DMS53 (cell line): ENCODE data around the gene THRB.
A peak's percentile ranks its signal among the peaks of the same experiment; 100 is the strongest.
"Not testable (repeated sequence)": the region's sequence is repeated elsewhere in the genome, so short reads cannot be mapped to it uniquely, and the experiment has no call there.

Source experiments
- DNase-seq: peaks from one replicate; lab custom pipeline; 2025; lab: John Stamatoyannopoulos, UW

The THRB gene

DNA sequence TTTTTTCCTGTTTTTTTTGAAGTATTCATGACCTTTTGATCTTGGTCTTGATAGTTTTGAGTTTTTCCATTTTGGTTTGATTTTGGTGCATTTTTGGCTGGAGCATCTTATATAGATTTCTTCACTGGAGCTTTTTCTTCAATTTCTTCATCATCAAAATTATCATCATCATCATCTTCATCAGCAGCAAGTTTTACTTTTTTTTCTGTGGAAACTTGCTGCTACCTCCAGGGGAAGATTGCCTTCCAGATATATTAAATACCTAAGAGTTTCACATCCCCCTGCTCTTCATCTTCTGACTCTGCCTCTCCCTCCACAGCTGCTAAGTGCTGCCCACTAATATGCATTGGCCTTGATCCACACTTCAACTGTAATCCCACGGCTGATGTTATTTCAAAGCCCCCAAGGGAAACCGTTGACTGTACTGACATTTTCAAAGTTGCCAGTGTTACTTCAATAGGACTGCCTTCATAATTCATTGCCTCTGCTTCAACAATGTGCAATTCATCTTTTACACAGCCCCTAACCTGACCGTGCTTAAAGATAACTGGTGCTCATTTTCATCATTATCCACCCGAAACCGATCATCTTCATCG, 397.9 kb downstream of the THRB start:
- no peak for DNase-seq

DNA sequence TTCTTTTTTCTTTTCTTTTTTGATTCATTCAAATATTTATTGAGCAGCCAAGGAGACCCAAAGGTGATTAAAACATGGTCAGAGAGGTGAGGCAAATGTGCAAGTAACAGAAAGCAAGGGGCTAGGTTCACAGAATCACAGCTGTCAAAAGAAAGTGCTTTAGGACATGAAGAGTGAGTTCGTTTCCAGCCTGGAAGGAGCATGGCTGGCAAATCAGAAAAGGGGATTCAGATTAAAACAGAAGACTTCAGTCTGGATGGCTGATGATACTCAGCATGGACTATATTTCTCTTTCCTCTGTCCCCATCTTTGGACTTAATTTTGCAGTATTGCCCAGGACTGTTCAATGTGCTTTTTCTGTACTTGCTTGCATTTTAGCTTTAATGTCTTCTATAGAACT, 398.4 kb downstream of the THRB start:
- DNase-seq = no peak

GRCh38 chr3:24094818-24095217, 399.8 kb downstream of the THRB start:
- DNase-seq = not testable (repeated sequence)

GRCh38 chr3:24088782-24089181, 405.9 kb downstream of the THRB start:
- peak; percentile 35 for DNase-seq

DNA sequence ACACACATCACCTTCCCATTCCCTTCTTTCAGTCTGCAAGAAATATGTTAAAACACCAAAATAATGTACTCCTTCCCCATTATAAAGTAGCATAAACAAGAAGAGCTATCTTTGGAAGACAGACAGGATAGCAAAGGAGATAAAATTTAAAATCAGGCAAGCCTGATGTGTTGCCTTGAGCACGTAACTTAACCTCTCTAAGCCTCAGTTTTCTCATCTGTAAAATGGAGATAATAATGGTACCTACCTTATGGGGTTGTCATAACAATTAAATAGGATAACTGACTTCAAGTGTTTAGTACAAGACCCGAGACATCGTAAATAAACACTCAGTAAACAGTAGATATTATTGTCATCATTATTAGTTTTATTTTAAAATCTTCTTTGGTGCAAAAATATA, 407.2 kb downstream of the THRB start:
- no peak for DNase-seq

- DNase-seq = peak; percentile 89
These were observed 407.8 kb downstream of the THRB start for GRCh38 chr3:24086617-24087404.

- no peak for DNase-seq
These were observed 408.4 kb downstream of the THRB start for GRCh38 chr3:24086206-24086605.

DNA sequence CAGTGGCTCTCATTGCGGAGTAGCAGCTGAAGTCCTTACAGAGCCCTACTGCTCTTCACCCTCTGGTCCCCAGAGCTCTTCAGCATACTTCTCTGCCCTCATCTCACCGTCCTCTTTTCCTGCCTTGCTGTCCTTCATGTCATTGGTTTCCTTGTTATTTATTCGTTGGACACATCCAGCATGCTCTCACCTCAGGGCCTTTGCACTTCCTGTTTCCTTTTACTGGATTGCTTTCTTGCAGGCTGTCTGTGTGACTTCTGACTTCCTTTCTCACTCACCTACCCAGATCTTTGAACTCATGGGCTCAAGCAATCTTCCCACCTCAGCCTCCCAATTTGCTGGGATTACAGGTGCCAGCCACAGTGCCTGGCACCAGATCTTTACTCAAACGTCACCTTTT, 422.5 kb downstream of the THRB start:
- DNase-seq = no peak

DNA sequence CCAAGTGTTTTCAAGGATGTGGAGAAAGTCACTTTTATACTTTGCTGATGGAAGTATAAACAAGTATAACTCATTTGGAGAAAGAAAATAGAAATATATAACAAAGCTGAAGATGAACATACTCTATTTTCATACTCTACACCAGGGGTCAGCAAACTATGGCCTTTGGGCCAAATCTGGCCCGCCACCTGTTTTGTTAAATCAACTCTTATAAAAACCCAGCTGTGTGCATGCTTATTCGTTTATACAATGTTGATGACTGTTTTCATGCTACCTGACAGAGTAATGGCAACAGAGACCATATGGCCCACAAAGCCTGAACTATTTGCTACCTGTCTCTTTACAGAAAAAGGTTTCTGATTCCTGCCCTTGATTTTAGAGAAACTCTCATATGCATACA, 425.6 kb downstream of the THRB start:
- peak; percentile 48 for DNase-seq

DNA sequence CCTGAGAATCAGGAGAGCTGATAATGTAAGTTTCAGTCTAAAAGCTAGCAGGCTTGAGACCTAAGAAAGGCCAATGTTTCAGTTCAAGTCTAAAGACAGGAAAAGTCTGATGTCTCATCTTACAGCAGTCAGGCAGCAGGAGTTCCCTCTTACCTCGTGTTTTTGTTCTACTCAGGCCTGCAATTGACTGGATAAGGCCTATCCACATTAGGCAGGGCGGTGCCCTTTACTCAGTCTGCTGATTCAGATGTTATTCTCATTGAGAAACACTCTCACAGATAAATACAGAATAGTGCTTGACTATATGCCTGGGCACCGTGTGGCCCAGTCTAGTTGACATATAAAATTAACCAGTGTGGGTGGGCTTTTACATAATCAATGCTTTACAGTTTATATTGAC, 427.2 kb downstream of the THRB start:
- no peak for DNase-seq
